OCI-LY7 (cell line): ENCODE results near the gene CUX1. TPM values are rescaled to one million over a fixed set of nuclear protein-coding genes. Genes with fewer than 3 reads are reported as not detected.
A peak's percentile ranks its signal among the peaks of the same experiment; 100 is the strongest.

ENCODE experiments used
- BruUV-seq: library from RNA; stranded (reverse); fragments of 400-500 nt; replicated peaks from 2 replicates; lab custom pipeline; 2021; lab: Mats Ljungman, UMichigan
- CTCF ChIA-PET: fragments of 300-600 bp; sonication (Branson Sonifier 250); formaldehyde crosslinking; loops from one replicate; lab custom pipeline; 2022; ENCODE audit warnings: antibody characterized with exemption; ENCODE audit not compliant: unreplicated experiment; lab: Charles Lee
- POLR2A ChIA-PET: fragments of 300-600 bp; sonication (Branson Sonifier 250); formaldehyde crosslinking; loops from one replicate; lab custom pipeline; 2022; ENCODE audit warnings: antibody characterized with exemption; lab: Charles Lee
- DNase-seq: peaks from one replicate; pipeline ENCODE4 v3.0.0-alpha.2; 2015; ENCODE audit warnings: low spot score
- H2AFZ ChIP-seq: fragments of 200-600 bp; sonication (generic), shearing (Covaris generic); 2 replicates; pipeline ENCODE4 v1.6.1; 2014; ENCODE audit warnings: mild to moderate bottlenecking, antibody characterized with exemption, low read length, moderate library complexity
- H3K27ac ChIP-seq: fragments of 200-600 bp; sonication (generic); 2 replicates; pipeline ENCODE4 v1.5.1; 2014; ENCODE audit warnings: mixed run types, low read depth, mild to moderate bottlenecking, moderate library complexity, low read length, inconsistent platforms; ENCODE audit not compliant: poor library complexity, severe bottlenecking
- H3K36me3 ChIP-seq: fragments of 200-600 bp; sonication (generic); 2 replicates; pipeline ENCODE4 v1.6.1; 2014; ENCODE audit warnings: mild to moderate bottlenecking, antibody characterized with exemption, low read length, moderate library complexity, mixed read lengths; ENCODE audit not compliant: insufficient read depth
- H3K4me1 ChIP-seq: fragments of 200-600 bp; sonication (generic); 2 replicates; pipeline ENCODE4 v1.5.1; 2014; ENCODE audit warnings: mild to moderate bottlenecking, low read length; ENCODE audit not compliant: insufficient read depth, poor library complexity, severe bottlenecking
- H3K4me2 ChIP-seq: fragments of 200-600 bp; sonication (generic); 2 replicates; pipeline ENCODE4 v1.6.1; 2014; ENCODE audit warnings: mild to moderate bottlenecking, low read length
- H3K4me3 ChIP-seq: fragments of 200-600 bp; sonication (generic); 2 replicates; pipeline ENCODE4 v1.5.1; 2014; ENCODE audit warnings: mild to moderate bottlenecking, low read depth, low read length; ENCODE audit not compliant: poor library complexity, severe bottlenecking
- H3K79me2 ChIP-seq: fragments of 200-600 bp; sonication (generic); 2 replicates; pipeline ENCODE4 v1.6.1; 2016; ENCODE audit warnings: low read depth, mild to moderate bottlenecking, low read length, moderate library complexity, mixed read lengths; ENCODE audit not compliant: insufficient read depth
- H3K9me2 ChIP-seq: fragments of 200-600 bp; sonication (generic); 2 replicates; pipeline ENCODE4 v1.6.1; 2016; ENCODE audit warnings: mild to moderate bottlenecking, low read length, mixed read lengths; ENCODE audit not compliant: insufficient read depth
- H3K9me3 ChIP-seq: fragments of 200-600 bp; sonication (generic); 2 replicates; pipeline ENCODE4 v1.6.1; 2014; ENCODE audit warnings: mild to moderate bottlenecking, mixed run types, low read length, mixed read lengths
- H4K20me1 ChIP-seq: fragments of 200-600 bp; sonication (generic); 2 replicates; pipeline ENCODE4 v1.6.1; 2014; ENCODE audit warnings: mild to moderate bottlenecking, antibody characterized with exemption, low read length, moderate library complexity, mixed read lengths; ENCODE audit not compliant: insufficient read depth
- EZH2phosphoT487 ChIP-seq: fragments of 200-600 bp; sonication (generic); IDR thresholded peaks from 2 replicates; pipeline ENCODE4 v1.6.1; 2018; ENCODE audit warnings: low read depth, borderline replicate concordance, mild to moderate bottlenecking, mixed run types, antibody characterized with exemption, low read length, moderate library complexity, mixed read lengths
- intact Hi-C: fragments of 100-400 bp; cut with micrococcal nuclease; formaldehyde crosslinking; loops from one replicate; pipeline ENCODE4 v1.10.0; 2022; ENCODE audit not compliant: unreplicated experiment
- total RNA-seq, 2 experiments: library from RNA; depleted of rRNA in 1 of 2; stranded (reverse); fragments of >200 nt in 1 of 2; shearing (Covaris generic) in 1 of 2; gene quantifications; 2 replicates each; pipeline ENCODE4 v1.2.3, GENCODE V29; 2014 to 2022
- TF ChIP-seq, protein P1 (sequence below): fragments of 200-600 bp; sonication (generic); conservative IDR thresholded peaks from 2 replicates; pipeline ENCODE4 v1.5.1; 2014; ENCODE audit warnings: mild to moderate bottlenecking, antibody characterized with exemption, low read length, moderate library complexity, mixed read lengths

CUX1 gene
- total RNA-seq, 2 experiments from 2014 or later: 143 to 199 TPM

- ChIA-PET CTCF (interaction anchor here (1.1 kb wide), 1 partner anchor 59 kb away, joined by 11 read pairs; no protein-coding TSS in a partner anchor), POLR2A (interaction anchor here (0.7 to 15.8 kb wide), 3 partner anchors 55 to 115 kb away, joined by 4 to 177 read pairs (median 6); no protein-coding TSS in a partner anchor)
- DNase-seq: no peak
- intact Hi-C loops: loop anchor here (10.0 kb wide), 1 partner anchor 641 kb away; no protein-coding TSS in a partner anchor
- no peaks in the 10 kb centered on the region for H3K36me3 ChIP-seq
- H2AFZ ChIP-seq: peak overlapping the region; percentile 73; the same call in 1 of the 2 replicates
- no peaks in the 10 kb centered on the region for H3K79me2 ChIP-seq
- no peaks in the 10 kb centered on the region for H3K9me2 ChIP-seq
- peak overlapping the region; percentile 65 for H3K4me2 ChIP-seq
- peak overlapping the region; percentile 51 for H3K4me3 ChIP-seq
- H3K27ac ChIP-seq: peak overlapping the region; percentile 80
- H3K9me3 ChIP-seq: no peaks in the 10 kb centered on the region
- no TSS peak for BruUV-seq
- TF ChIP-seq EZH2phosphoT487: no peak
- TF ChIP-seq, protein P1, sequence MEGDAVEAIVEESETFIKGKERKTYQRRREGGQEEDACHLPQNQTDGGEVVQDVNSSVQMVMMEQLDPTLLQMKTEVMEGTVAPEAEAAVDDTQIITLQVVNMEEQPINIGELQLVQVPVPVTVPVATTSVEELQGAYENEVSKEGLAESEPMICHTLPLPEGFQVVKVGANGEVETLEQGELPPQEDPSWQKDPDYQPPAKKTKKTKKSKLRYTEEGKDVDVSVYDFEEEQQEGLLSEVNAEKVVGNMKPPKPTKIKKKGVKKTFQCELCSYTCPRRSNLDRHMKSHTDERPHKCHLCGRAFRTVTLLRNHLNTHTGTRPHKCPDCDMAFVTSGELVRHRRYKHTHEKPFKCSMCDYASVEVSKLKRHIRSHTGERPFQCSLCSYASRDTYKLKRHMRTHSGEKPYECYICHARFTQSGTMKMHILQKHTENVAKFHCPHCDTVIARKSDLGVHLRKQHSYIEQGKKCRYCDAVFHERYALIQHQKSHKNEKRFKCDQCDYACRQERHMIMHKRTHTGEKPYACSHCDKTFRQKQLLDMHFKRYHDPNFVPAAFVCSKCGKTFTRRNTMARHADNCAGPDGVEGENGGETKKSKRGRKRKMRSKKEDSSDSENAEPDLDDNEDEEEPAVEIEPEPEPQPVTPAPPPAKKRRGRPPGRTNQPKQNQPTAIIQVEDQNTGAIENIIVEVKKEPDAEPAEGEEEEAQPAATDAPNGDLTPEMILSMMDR: no peak
- peaks cover 78% of the 10 kb centered on the region for H3K4me1 ChIP-seq
- H4K20me1 ChIP-seq: no peaks in the 10 kb centered on the region
Observed at GRCh38 chr7:101803203-101804087, 14.0 kb upstream of the CUX1 start.

GRCh38 chr7:101804088-101804963 is 13.1 kb upstream of the CUX1 start:
- POLR2A ChIA-PET: interaction anchor here (0.7 to 15.8 kb wide), 6 partner anchors 10 to 76 kb away, joined by 3 to 177 read pairs (median 4); partner anchors contain the start of gene CUX1
- no peaks in the 10 kb centered on the region for H3K36me3 ChIP-seq
- peak overlapping the region; percentile 51 for H3K4me3 ChIP-seq
- H2AFZ ChIP-seq: peak overlapping the region; percentile 73; the same call in 1 of the 2 replicates
- no peaks in the 10 kb centered on the region for H4K20me1 ChIP-seq
- H3K4me2 ChIP-seq: peak overlapping the region; percentile 65
- H3K4me1 ChIP-seq: peaks cover 78% of the 10 kb centered on the region
- no peaks in the 10 kb centered on the region for H3K9me3 ChIP-seq
- H3K27ac ChIP-seq: peak overlapping the region; percentile 80
- H3K9me2 ChIP-seq: no peaks in the 10 kb centered on the region
- intact Hi-C loops: loop anchor here (10.0 kb wide), 1 partner anchor 640 kb away; no protein-coding TSS in a partner anchor
- no peaks in the 10 kb centered on the region for H3K79me2 ChIP-seq
- CTCF ChIA-PET: no interaction called here
- BruUV-seq: no TSS peak
- DNase-seq: peak; percentile 65
- TF ChIP-seq, protein P1: no peak
- TF ChIP-seq EZH2phosphoT487: no peak
